ENCODE data around the gene LPP.
A peak's percentile ranks its signal among the peaks of the same experiment; 100 is the strongest.

The LPP gene

DNA sequence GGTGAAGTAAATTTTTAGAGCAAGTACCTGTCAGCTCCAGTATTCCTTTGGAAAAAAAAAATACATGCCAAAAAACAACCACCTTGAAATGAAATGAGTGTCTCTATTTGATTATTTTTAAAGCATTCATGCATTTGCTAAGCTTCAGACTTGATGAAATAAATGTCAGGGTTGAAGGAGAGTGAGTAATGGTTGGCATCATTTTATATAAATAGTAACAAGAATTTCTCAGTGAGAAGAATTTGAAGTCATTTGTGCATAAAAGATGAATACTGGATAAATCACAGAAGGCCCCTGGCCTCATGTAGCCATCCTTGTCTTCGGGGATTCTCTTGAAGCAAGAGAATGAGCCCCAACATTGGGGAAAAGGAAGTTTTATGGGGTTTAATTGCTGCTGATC lies 318.4 kb downstream of the LPP start:
- Histone ChIP-seq H3K27ac (ENCODE audit: low read depth, low read length, severe bottlenecking) (no peak overlapping the region), H3K4me3 (ENCODE audit: extremely low read depth, insufficient read depth, low read length, poor library complexity, severe bottlenecking) (no peak overlapping the region), H3K4me1 (ENCODE audit: control insufficient read depth, insufficient read depth, low read length, poor library complexity, severe bottlenecking) (peaks cover 8% of the 10 kb centered on the region), H3K9me3 (ENCODE audit: control insufficient read depth, low read length) (no peaks in the 10 kb centered on the region), H3K36me3 (ENCODE audit: control insufficient read depth, insufficient read depth, low read length) (peaks cover 30% of the 10 kb centered on the region)
- WGBS, 2 experiments (ENCODE audit: insufficient coverage in 2 of 2) = 100% methylated on average over 1 of the region's 1 CpG

DNA sequence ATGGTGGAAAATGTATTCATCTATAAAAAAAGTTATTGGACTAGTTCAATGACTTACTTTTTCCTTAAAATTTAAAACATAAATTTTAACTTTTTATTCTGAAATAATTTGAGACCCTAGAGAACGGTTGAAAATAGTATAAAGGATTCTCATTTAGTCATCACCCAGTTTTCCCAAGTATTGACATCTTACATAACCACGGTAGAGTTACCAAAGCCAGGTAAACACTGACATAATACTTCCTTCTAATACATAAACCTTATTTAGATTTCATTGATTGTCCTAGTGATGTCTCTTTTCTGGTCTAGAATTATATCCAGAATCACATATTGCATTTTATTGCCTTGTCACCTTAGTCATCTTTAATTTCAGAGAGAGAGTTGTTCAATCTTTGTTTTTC lies 319.1 kb downstream of the LPP start:
- Histone ChIP-seq H3K27ac (ENCODE audit: low read depth, low read length, severe bottlenecking) (no peak overlapping the region), H3K4me1 (ENCODE audit: control insufficient read depth, insufficient read depth, low read length, poor library complexity, severe bottlenecking) (peaks cover 8% of the 10 kb centered on the region)
- WGBS, 2 experiments (ENCODE audit: insufficient coverage in 2 of 2) = no CpG with 5 or more reads among the region's 2 CpGs

DNA sequence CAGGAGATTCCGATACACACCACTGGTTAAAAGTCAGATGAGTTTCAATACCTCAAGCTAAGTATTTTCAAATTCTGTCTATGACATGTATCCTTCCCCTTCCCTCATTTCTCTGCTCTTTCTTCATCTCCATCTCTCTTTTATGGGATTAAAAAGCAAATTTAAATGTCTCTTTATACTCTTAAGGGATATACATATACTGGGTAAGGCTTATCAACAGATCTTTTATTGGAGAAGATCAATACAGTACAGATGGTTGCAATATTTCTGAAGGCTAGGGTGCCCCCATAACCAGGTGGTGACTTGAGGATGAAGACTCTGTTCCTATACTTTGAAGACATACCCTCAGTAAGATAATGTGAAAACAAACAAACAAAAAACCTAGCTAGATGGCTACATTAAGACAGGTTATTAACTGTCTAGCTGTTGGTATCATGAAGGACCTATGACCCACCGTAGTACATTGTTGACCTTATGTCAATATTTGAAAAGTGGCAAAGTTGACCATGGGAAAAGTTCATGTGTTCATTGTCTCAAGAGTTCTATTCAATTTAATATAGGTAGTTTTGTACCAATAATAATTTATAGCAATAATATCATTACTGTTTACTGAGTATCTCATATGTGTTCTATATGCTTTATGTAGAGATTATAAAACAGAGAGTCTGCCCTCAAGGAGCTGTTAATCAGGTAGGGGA lies 319.8 kb downstream of the LPP start:
- Histone ChIP-seq H3K4me1 (ENCODE audit: control insufficient read depth, insufficient read depth, low read length, poor library complexity, severe bottlenecking) (peaks cover 8% of the 10 kb centered on the region), H3K4me3 (ENCODE audit: extremely low read depth, insufficient read depth, low read length, poor library complexity, severe bottlenecking) (no peak overlapping the region), H3K27ac (ENCODE audit: low read depth, low read length, severe bottlenecking) (no peak overlapping the region), H3K9me3 (ENCODE audit: control insufficient read depth, low read length) (no peaks in the 10 kb centered on the region), H3K36me3 (ENCODE audit: control insufficient read depth, insufficient read depth, low read length) (peaks cover 20% of the 10 kb centered on the region)
- WGBS, 2 experiments (ENCODE audit: insufficient coverage in 2 of 2) = 100% methylated on average over 1 of the region's 2 CpGs; no CpG with 5 or more reads in 1 of the 2 experiments

More for the DNA sequence above, 319.1 kb downstream of the LPP start:
- Histone ChIP-seq H3K4me3 (ENCODE audit: extremely low read depth, insufficient read depth, low read length, poor library complexity, severe bottlenecking) (no peak overlapping the region), H3K9me3 (ENCODE audit: control insufficient read depth, low read length) (no peaks in the 10 kb centered on the region), H3K36me3 (ENCODE audit: control insufficient read depth, insufficient read depth, low read length) (peaks cover 26% of the 10 kb centered on the region)

DNA sequence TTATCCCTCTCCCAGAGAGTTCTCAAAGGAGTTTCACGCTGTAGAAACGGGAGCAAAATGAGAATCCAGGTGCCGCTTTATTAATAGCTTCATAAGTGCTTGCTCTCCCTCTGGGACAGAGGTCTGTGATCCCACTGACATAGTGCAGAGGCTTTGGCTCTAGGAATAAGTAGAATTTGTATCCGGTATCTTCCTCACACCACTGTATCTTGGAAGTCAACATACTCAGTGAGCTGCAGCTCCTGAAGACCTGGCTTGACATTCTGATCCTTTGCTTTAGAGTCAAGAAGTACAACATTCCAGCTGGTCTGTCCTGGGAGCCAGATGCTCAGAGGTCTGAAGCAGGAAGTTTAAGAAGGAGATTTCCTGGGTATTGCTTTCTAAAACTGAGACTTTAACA lies 323.0 kb downstream of the LPP start:
- Histone ChIP-seq H3K4me1 (ENCODE audit: control insufficient read depth, insufficient read depth, low read length, poor library complexity, severe bottlenecking) (peaks cover 26% of the 10 kb centered on the region), H3K9me3 (ENCODE audit: control insufficient read depth, low read length) (no peaks in the 10 kb centered on the region), H3K36me3 (ENCODE audit: control insufficient read depth, insufficient read depth, low read length) (peaks cover 3% of the 10 kb centered on the region), H3K27ac (ENCODE audit: low read depth, low read length, severe bottlenecking) (peak overlapping the region; percentile 39), H3K4me3 (ENCODE audit: extremely low read depth, insufficient read depth, low read length, poor library complexity, severe bottlenecking) (no peak overlapping the region)
- 89 to 100% methylated on average over 2 to 3 of the region's 4 CpGs for WGBS, 2 experiments (ENCODE audit: insufficient coverage in 2 of 2)

DNA sequence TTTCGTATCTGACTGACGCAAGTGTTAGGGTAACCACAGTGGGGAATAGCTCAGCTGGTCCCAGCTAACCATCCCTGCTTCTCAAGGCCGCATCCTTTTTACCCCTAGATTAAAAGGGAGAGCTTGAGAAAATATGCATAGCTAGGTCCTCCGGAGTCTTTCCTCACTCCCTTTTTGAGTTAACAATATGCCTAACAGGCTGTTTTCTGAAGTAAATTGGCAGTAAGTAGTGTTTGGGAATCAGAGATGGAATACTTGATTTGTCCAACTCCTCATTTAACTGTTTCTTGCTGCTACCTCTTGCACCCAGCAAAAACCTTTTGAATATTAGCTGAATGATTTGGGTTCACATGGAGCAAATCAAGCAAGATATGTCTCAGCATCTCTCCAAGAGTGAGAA lies 326.1 kb downstream of the LPP start:
- peaks cover 26% of the 10 kb centered on the region for H3K4me1 ChIP-seq (ENCODE audit: control insufficient read depth, insufficient read depth, low read length, poor library complexity, severe bottlenecking)
- H3K9me3 ChIP-seq (ENCODE audit: control insufficient read depth, low read length) = no peaks in the 10 kb centered on the region
- H3K27ac ChIP-seq (ENCODE audit: low read depth, low read length, severe bottlenecking) = no peak overlapping the region
- no peak overlapping the region for H3K4me3 ChIP-seq (ENCODE audit: extremely low read depth, insufficient read depth, low read length, poor library complexity, severe bottlenecking)
- 60 to 75% methylated on average over 1 to 2 of the region's 4 CpGs for WGBS, 2 experiments (ENCODE audit: insufficient coverage in 2 of 2)
- peaks cover 19% of the 10 kb centered on the region for H3K36me3 ChIP-seq (ENCODE audit: control insufficient read depth, insufficient read depth, low read length)

DNA sequence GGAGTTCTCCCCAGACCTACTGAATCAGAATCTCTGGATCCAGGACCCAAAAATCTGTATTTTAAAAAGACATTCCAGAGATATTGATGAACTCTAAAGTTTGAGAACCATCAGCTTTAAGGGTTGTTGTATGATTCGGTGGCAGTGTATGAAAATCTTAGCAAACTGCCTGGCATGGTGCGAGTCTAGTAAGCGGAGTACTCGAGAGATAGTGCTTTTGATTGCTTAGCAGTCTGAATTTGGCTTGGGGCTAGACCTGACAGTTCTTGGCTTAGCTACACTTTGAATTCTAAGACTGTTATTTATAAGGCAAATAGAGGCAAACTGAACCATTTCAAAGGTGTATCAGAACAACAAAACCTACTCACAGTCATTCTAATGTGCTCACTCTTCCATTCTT lies 329.0 kb downstream of the LPP start:
- Histone ChIP-seq H3K36me3 (ENCODE audit: control insufficient read depth, insufficient read depth, low read length) (peaks cover 33% of the 10 kb centered on the region), H3K4me3 (ENCODE audit: extremely low read depth, insufficient read depth, low read length, poor library complexity, severe bottlenecking) (no peak overlapping the region), H3K27ac (ENCODE audit: low read depth, low read length, severe bottlenecking) (no peak overlapping the region), H3K4me1 (ENCODE audit: control insufficient read depth, insufficient read depth, low read length, poor library complexity, severe bottlenecking) (peaks cover 18% of the 10 kb centered on the region), H3K9me3 (ENCODE audit: control insufficient read depth, low read length) (no peaks in the 10 kb centered on the region)
- 79 to 84% methylated on average over 4 of the region's 4 CpGs for WGBS, 2 experiments (ENCODE audit: insufficient coverage in 2 of 2)

DNA sequence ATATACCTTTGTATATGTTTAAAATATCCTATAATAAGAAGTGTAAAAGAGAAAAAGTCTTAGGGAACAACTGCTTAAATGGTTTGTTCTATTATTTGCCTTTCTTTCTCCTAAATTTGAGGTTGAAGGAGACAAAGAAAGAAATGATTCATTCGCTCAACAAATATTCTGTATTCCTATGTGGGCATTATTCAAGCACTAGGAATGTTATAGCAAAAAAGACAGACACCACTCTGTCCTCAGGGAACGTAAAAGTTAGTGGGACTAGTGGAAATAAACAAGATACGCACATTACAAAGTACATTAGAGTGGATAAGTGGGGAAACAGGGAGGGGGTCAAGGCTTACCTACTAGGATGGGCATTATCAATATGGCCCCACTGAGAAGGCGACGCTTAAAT lies 332.2 kb downstream of the LPP start:
- WGBS, 2 experiments (ENCODE audit: insufficient coverage in 2 of 2) = 94 to 100% methylated on average over 3 of the region's 5 CpGs
- Histone ChIP-seq H3K36me3 (ENCODE audit: control insufficient read depth, insufficient read depth, low read length) (peaks cover 46% of the 10 kb centered on the region), H3K4me3 (ENCODE audit: extremely low read depth, insufficient read depth, low read length, poor library complexity, severe bottlenecking) (no peak overlapping the region), H3K27ac (ENCODE audit: low read depth, low read length, severe bottlenecking) (no peak overlapping the region), H3K9me3 (ENCODE audit: control insufficient read depth, low read length) (no peaks in the 10 kb centered on the region), H3K4me1 (ENCODE audit: control insufficient read depth, insufficient read depth, low read length, poor library complexity, severe bottlenecking) (peaks cover 14% of the 10 kb centered on the region)

DNA sequence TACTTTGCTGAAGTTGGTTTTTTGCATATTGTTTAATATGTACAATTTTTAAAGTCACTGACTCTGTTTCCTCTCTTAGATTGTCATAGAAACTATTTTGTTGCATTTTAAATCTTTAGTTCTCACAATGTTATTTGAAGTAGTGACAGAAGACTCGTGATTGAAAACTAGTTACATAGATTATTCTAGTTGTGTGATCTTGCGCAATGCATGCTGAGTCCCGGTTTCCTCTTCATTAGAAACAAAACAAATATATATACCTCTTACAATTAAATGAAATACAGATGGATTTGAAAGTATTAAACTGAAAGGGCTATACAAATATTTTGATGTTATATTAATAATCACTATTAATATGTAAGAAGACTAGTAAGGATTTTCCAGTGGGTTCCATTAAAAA lies 333.0 kb downstream of the LPP start:
- H3K36me3 ChIP-seq (ENCODE audit: control insufficient read depth, insufficient read depth, low read length) = peaks cover 49% of the 10 kb centered on the region
- WGBS, 2 experiments (ENCODE audit: insufficient coverage in 2 of 2) = 100% methylated on average over 1 of the region's 3 CpGs; no CpG with 5 or more reads in 1 of the 2 experiments

DNA sequence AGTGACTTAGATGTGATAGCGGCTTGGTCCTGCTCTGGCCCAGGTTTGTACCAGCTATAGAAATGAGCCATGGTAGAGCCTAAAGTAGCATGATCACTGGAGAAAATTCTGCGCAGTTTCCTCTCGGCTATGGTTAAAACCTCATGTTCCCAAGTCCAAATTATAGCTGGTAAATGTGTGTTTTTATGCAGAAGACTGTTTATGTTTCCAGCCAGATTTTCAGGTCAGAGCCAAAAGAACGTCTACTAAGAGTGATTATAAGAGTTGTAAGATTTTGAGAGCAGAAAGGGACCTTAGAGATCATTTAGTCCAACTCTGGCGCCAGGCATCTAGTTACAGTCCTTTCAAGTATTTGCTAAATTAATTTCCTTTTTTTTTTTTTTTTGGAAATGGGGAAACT lies 333.7 kb downstream of the LPP start:
- 100% methylated on average over 2 to 3 of the region's 5 CpGs for WGBS, 2 experiments (ENCODE audit: insufficient coverage in 2 of 2)
- peaks cover 11% of the 10 kb centered on the region for H3K4me1 ChIP-seq (ENCODE audit: control insufficient read depth, insufficient read depth, low read length, poor library complexity, severe bottlenecking)
- H3K4me3 ChIP-seq (ENCODE audit: extremely low read depth, insufficient read depth, low read length, poor library complexity, severe bottlenecking) = no peak overlapping the region
- no peaks in the 10 kb centered on the region for H3K9me3 ChIP-seq (ENCODE audit: control insufficient read depth, low read length)
- peaks cover 52% of the 10 kb centered on the region for H3K36me3 ChIP-seq (ENCODE audit: control insufficient read depth, insufficient read depth, low read length)
- no peak overlapping the region for H3K27ac ChIP-seq (ENCODE audit: low read depth, low read length, severe bottlenecking)

More for the DNA sequence above, 333.0 kb downstream of the LPP start:
- H3K4me3 ChIP-seq (ENCODE audit: extremely low read depth, insufficient read depth, low read length, poor library complexity, severe bottlenecking) = no peak overlapping the region
- no peak overlapping the region for H3K27ac ChIP-seq (ENCODE audit: low read depth, low read length, severe bottlenecking)
- peaks cover 11% of the 10 kb centered on the region for H3K4me1 ChIP-seq (ENCODE audit: control insufficient read depth, insufficient read depth, low read length, poor library complexity, severe bottlenecking)
- H3K9me3 ChIP-seq (ENCODE audit: control insufficient read depth, low read length) = no peaks in the 10 kb centered on the region

DNA sequence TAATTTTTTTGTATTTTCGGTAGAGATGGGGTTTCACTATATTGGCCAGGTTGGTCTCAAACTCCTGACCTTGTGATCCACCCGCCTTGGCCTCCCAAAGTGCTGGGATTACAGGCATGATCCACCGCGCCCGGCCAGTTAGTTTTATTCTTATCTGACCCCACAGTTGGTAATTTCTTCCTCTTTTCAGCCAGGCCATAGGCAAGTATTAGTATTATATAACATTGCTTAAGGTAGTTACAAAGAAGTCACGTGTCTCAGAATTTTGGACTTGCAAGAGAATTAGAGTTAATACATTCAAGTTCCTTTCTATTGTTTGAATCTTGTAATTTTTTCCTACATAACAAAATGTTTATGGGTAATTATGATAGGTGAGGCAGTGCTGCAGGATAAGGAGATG lies 334.8 kb downstream of the LPP start:
- Histone ChIP-seq H3K4me1 (ENCODE audit: control insufficient read depth, insufficient read depth, low read length, poor library complexity, severe bottlenecking) (peaks cover 11% of the 10 kb centered on the region), H3K9me3 (ENCODE audit: control insufficient read depth, low read length) (no peaks in the 10 kb centered on the region), H3K36me3 (ENCODE audit: control insufficient read depth, insufficient read depth, low read length) (peaks cover 51% of the 10 kb centered on the region), H3K27ac (ENCODE audit: low read depth, low read length, severe bottlenecking) (no peak overlapping the region), H3K4me3 (ENCODE audit: extremely low read depth, insufficient read depth, low read length, poor library complexity, severe bottlenecking) (no peak overlapping the region)
- WGBS, 2 experiments (ENCODE audit: insufficient coverage in 2 of 2) = 88 to 94% methylated on average over 2 of the region's 6 CpGs

DNA sequence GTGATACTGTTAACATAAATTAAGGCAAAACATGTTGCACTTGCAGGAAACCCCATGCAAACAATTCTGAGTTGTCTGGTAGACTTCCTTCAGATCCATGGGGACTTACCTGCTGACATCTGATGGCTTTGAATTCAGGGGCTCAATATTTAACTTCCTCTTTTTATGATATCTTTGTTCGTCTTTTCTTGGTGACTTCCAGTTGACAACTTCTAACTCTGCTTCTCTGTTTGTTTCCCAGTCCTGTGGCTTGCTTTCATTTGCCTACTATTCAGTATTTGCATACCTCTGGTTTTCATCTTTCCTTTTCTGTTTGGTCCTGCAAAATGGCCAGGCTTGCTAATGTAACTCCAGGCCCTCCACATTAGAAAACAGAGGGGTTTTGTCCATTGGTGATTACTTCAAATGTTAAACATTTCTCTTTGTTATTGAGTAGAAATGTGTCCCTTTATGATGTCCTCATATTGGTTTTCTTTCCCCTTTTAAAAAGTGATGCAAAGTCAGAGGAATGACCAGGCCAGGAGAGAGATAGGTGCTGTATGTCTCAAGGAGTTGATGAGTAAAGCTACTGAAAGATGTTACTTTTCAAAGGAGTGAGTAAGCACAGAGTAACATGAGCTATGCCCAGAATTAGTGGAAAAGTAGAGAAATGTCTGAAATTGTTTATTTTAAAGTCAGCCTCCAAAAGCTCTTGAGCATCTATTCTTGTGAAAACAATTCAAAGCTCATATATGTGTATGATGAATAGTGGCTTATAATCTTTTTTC lies 335.9 kb downstream of the LPP start:
- 80 to 100% methylated on average over 1 of the region's 1 CpG for WGBS, 2 experiments (ENCODE audit: insufficient coverage in 2 of 2)
- Histone ChIP-seq H3K36me3 (ENCODE audit: control insufficient read depth, insufficient read depth, low read length) (peaks cover 41% of the 10 kb centered on the region), H3K4me1 (ENCODE audit: control insufficient read depth, insufficient read depth, low read length, poor library complexity, severe bottlenecking) (peaks cover 11% of the 10 kb centered on the region), H3K27ac (ENCODE audit: low read depth, low read length, severe bottlenecking) (no peak overlapping the region), H3K4me3 (ENCODE audit: extremely low read depth, insufficient read depth, low read length, poor library complexity, severe bottlenecking) (no peak overlapping the region), H3K9me3 (ENCODE audit: control insufficient read depth, low read length) (no peaks in the 10 kb centered on the region)

Data from mesodermal cell (in vitro differentiated cells).